Sigmoid colon (tissue), 4 donors: ENCODE results near the gene C1orf210.

Experiments
- EP300 ChIP-seq, 4 donors: sonication (generic); formaldehyde crosslinking; IDR thresholded peaks; one replicate each; pipeline ENCODE4 v1.6.1; 2017; ENCODE audit warnings: antibody characterized with exemption in 4 of 4
- POLR2A ChIP-seq, 2 donors: fragments of 450-650 bp; IDR thresholded peaks; one replicate each; pipeline ENCODE4 v1.6.1; 2016; ENCODE audit warnings: antibody characterized with exemption in 2 of 2, mild to moderate bottlenecking in 2 of 2, moderate library complexity in 2 of 2
- POLR2AphosphoS5 ChIP-seq, 4 donors: sonication (generic); formaldehyde crosslinking; IDR thresholded peaks; one replicate each; pipeline ENCODE4 v1.6.1; 2017; ENCODE audit warnings: antibody characterized with exemption in 4 of 4
- TF ChIP-seq, protein P1 (sequence below), 4 experiments: fragments of 450-650 bp in 3 of 4; fragments of 200-600 bp in 1 of 4; IDR thresholded peaks; one replicate each; pipeline ENCODE4 v1.5.1; 2016 to 2019; ENCODE audit warnings: antibody characterized with exemption in 4 of 4, mild to moderate bottlenecking in 3 of 4, moderate library complexity in 2 of 4

DNA sequence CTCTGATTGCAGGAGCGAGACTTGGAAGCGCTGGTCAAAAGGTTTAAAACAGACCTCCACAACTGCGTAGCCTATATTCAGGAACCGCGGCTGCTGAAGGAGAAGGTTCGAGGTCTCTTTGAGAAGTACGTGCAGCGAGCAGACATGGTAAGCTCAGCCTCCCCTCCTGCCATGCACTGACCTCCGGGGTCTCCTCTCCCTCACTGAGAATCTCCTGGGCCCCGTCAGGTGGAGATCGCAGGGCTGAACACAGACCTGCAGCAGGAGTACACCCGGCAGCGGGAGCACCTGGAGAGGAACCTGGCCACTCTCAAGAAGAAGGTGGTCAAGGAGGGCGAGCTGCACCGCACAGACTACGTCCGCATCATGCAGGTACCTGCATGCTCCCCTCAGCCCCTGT is 51.1 kb downstream of the C1orf210 start:
- TF ChIP-seq, protein P1, sequence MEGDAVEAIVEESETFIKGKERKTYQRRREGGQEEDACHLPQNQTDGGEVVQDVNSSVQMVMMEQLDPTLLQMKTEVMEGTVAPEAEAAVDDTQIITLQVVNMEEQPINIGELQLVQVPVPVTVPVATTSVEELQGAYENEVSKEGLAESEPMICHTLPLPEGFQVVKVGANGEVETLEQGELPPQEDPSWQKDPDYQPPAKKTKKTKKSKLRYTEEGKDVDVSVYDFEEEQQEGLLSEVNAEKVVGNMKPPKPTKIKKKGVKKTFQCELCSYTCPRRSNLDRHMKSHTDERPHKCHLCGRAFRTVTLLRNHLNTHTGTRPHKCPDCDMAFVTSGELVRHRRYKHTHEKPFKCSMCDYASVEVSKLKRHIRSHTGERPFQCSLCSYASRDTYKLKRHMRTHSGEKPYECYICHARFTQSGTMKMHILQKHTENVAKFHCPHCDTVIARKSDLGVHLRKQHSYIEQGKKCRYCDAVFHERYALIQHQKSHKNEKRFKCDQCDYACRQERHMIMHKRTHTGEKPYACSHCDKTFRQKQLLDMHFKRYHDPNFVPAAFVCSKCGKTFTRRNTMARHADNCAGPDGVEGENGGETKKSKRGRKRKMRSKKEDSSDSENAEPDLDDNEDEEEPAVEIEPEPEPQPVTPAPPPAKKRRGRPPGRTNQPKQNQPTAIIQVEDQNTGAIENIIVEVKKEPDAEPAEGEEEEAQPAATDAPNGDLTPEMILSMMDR (IDR thresholded peaks at IDR 0.05) = no peak
- no peak for TF ChIP-seq POLR2AphosphoS5 (IDR thresholded peaks at IDR 0.05)
- no peak for TF ChIP-seq EP300 (IDR thresholded peaks at IDR 0.05)
- TF ChIP-seq POLR2A (IDR thresholded peaks at IDR 0.05) = no peak
